ENCODE results near the gene SHLD1.

SHLD1 gene

GRCh38 chr20:5834436-5835005 lies 84.3 kb downstream of the SHLD1 start:
- Histone ChIP-seq H3K36me3 (ENCODE audit: control insufficient read depth, insufficient read depth, low read length) (no peaks in the 10 kb centered on the region), H3K9me3 (ENCODE audit: control insufficient read depth, insufficient read depth, low read length) (no peaks in the 10 kb centered on the region), H3K27me3 (ENCODE audit: control insufficient read depth, insufficient read depth, low read length) (no peaks in the 10 kb centered on the region), H3K27ac (ENCODE audit: low read length) (no peak overlapping the region), H3K4me3 (ENCODE audit: low read length) (no peak overlapping the region), H3K4me1 (ENCODE audit: control insufficient read depth, insufficient read depth, low read length) (0 out of 2 replicates have a peak, but pooled peaks cover 2% of the 10 kb centered on the region)
- DNase-seq (ENCODE audit: low read depth, low spot score) = no peak

- 0 out of 2 replicates have a peak, but pooled peaks cover 2% of the 10 kb centered on the region for H3K4me1 ChIP-seq (ENCODE audit: control insufficient read depth, insufficient read depth, low read length)
- H3K4me3 ChIP-seq (ENCODE audit: low read length) = no peak overlapping the region
- no CpG with 5 or more reads among the region's 2 CpGs for WGBS (ENCODE audit: insufficient coverage, insufficient read length)
- no peak overlapping the region for H3K27ac ChIP-seq (ENCODE audit: low read length)
- H3K27me3 ChIP-seq (ENCODE audit: control insufficient read depth, insufficient read depth, low read length) = no peaks in the 10 kb centered on the region
- no peaks in the 10 kb centered on the region for H3K36me3 ChIP-seq (ENCODE audit: control insufficient read depth, insufficient read depth, low read length)
- no peak for DNase-seq (ENCODE audit: low read depth, low spot score)
- H3K9me3 ChIP-seq (ENCODE audit: control insufficient read depth, insufficient read depth, low read length) = no peaks in the 10 kb centered on the region
These were observed 85.2 kb downstream of the SHLD1 start for GRCh38 chr20:5835321-5835821.

GRCh38 chr20:5835871-5836270 lies 85.7 kb downstream of the SHLD1 start:
- no peak for DNase-seq (ENCODE audit: low read depth, low spot score)
- Histone ChIP-seq H3K27ac (ENCODE audit: low read length) (no peak overlapping the region), H3K27me3 (ENCODE audit: control insufficient read depth, insufficient read depth, low read length) (no peaks in the 10 kb centered on the region), H3K4me3 (ENCODE audit: low read length) (no peak overlapping the region), H3K9me3 (ENCODE audit: control insufficient read depth, insufficient read depth, low read length) (no peaks in the 10 kb centered on the region), H3K36me3 (ENCODE audit: control insufficient read depth, insufficient read depth, low read length) (no peaks in the 10 kb centered on the region), H3K4me1 (ENCODE audit: control insufficient read depth, insufficient read depth, low read length) (0 out of 2 replicates have a peak, but pooled peaks cover 2% of the 10 kb centered on the region)
- WGBS (ENCODE audit: insufficient coverage, insufficient read length) = no CpG with 5 or more reads among the region's 4 CpGs

- 0 out of 2 replicates have a peak, but pooled peaks cover 2% of the 10 kb centered on the region for H3K4me1 ChIP-seq (ENCODE audit: control insufficient read depth, insufficient read depth, low read length)
- H3K9me3 ChIP-seq (ENCODE audit: control insufficient read depth, insufficient read depth, low read length) = no peaks in the 10 kb centered on the region
- no peak overlapping the region for H3K27ac ChIP-seq (ENCODE audit: low read length)
- DNase-seq (ENCODE audit: low read depth, low spot score) = no peak
- no peak overlapping the region for H3K4me3 ChIP-seq (ENCODE audit: low read length)
- WGBS (ENCODE audit: insufficient coverage, insufficient read length) = no CpG with 5 or more reads among the region's 4 CpGs
- no peaks in the 10 kb centered on the region for H3K27me3 ChIP-seq (ENCODE audit: control insufficient read depth, insufficient read depth, low read length)
- H3K36me3 ChIP-seq (ENCODE audit: control insufficient read depth, insufficient read depth, low read length) = no peaks in the 10 kb centered on the region
These were observed 86.4 kb downstream of the SHLD1 start for GRCh38 chr20:5836569-5836968.

- WGBS (ENCODE audit: insufficient coverage, insufficient read length) = no CpG with 5 or more reads among the region's 5 CpGs
- H3K4me1 ChIP-seq (ENCODE audit: control insufficient read depth, insufficient read depth, low read length) = 0 out of 2 replicates have a peak, but pooled peaks cover 2% of the 10 kb centered on the region
- no peak for DNase-seq (ENCODE audit: low read depth, low spot score)
- H3K9me3 ChIP-seq (ENCODE audit: control insufficient read depth, insufficient read depth, low read length) = no peaks in the 10 kb centered on the region
- no peaks in the 10 kb centered on the region for H3K27me3 ChIP-seq (ENCODE audit: control insufficient read depth, insufficient read depth, low read length)
- no peaks in the 10 kb centered on the region for H3K36me3 ChIP-seq (ENCODE audit: control insufficient read depth, insufficient read depth, low read length)
- no peak overlapping the region for H3K27ac ChIP-seq (ENCODE audit: low read length)
- no peak overlapping the region for H3K4me3 ChIP-seq (ENCODE audit: low read length)
These were observed 90.3 kb downstream of the SHLD1 start for GRCh38 chr20:5840411-5841002.

- no peak for DNase-seq (ENCODE audit: low read depth, low spot score)
- Histone ChIP-seq H3K36me3 (ENCODE audit: control insufficient read depth, insufficient read depth, low read length) (no peaks in the 10 kb centered on the region), H3K4me3 (ENCODE audit: low read length) (no peak overlapping the region), H3K27me3 (ENCODE audit: control insufficient read depth, insufficient read depth, low read length) (no peaks in the 10 kb centered on the region), H3K4me1 (ENCODE audit: control insufficient read depth, insufficient read depth, low read length) (no peaks in the 10 kb centered on the region), H3K9me3 (ENCODE audit: control insufficient read depth, insufficient read depth, low read length) (no peaks in the 10 kb centered on the region), H3K27ac (ENCODE audit: low read length) (no peak overlapping the region)
- no CpG with 5 or more reads among the region's 1 CpG for whole genome bisulfite sequencing (ENCODE audit: insufficient coverage, insufficient read length)
These were observed 91.3 kb downstream of the SHLD1 start for GRCh38 chr20:5841522-5841921.

GRCh38 chr20:5842465-5842864 lies 92.3 kb downstream of the SHLD1 start:
- Histone ChIP-seq H3K27me3 (ENCODE audit: control insufficient read depth, insufficient read depth, low read length) (no peaks in the 10 kb centered on the region), H3K4me1 (ENCODE audit: control insufficient read depth, insufficient read depth, low read length) (no peaks in the 10 kb centered on the region), H3K36me3 (ENCODE audit: control insufficient read depth, insufficient read depth, low read length) (no peaks in the 10 kb centered on the region), H3K4me3 (ENCODE audit: low read length) (no peak overlapping the region), H3K9me3 (ENCODE audit: control insufficient read depth, insufficient read depth, low read length) (no peaks in the 10 kb centered on the region), H3K27ac (ENCODE audit: low read length) (no peak overlapping the region)
- WGBS (ENCODE audit: insufficient coverage, insufficient read length) = no CpG with 5 or more reads among the region's 2 CpGs
- DNase-seq (ENCODE audit: low read depth, low spot score) = no peak

- H3K4me3 ChIP-seq (ENCODE audit: low read length) = no peak overlapping the region
These were observed 92.9 kb downstream of the SHLD1 start for GRCh38 chr20:5843054-5843592.

GRCh38 chr20:5844063-5844681 lies 94.0 kb downstream of the SHLD1 start:
- no CpG with 5 or more reads among the region's 2 CpGs for WGBS (ENCODE audit: insufficient coverage, insufficient read length)
- H3K4me1 ChIP-seq (ENCODE audit: control insufficient read depth, insufficient read depth, low read length) = no peaks in the 10 kb centered on the region
- H3K4me3 ChIP-seq (ENCODE audit: low read length) = no peak overlapping the region
- no peaks in the 10 kb centered on the region for H3K36me3 ChIP-seq (ENCODE audit: control insufficient read depth, insufficient read depth, low read length)
- no peaks in the 10 kb centered on the region for H3K27me3 ChIP-seq (ENCODE audit: control insufficient read depth, insufficient read depth, low read length)
- H3K9me3 ChIP-seq (ENCODE audit: control insufficient read depth, insufficient read depth, low read length) = no peaks in the 10 kb centered on the region
- no peak for DNase-seq (ENCODE audit: low read depth, low spot score)
- no peak overlapping the region for H3K27ac ChIP-seq (ENCODE audit: low read length)

More at GRCh38 chr20:5843054-5843592, 92.9 kb downstream of the SHLD1 start:
- Histone ChIP-seq H3K4me1 (ENCODE audit: control insufficient read depth, insufficient read depth, low read length) (no peaks in the 10 kb centered on the region), H3K36me3 (ENCODE audit: control insufficient read depth, insufficient read depth, low read length) (no peaks in the 10 kb centered on the region), H3K27ac (ENCODE audit: low read length) (no peak overlapping the region), H3K27me3 (ENCODE audit: control insufficient read depth, insufficient read depth, low read length) (no peaks in the 10 kb centered on the region), H3K9me3 (ENCODE audit: control insufficient read depth, insufficient read depth, low read length) (no peaks in the 10 kb centered on the region)
- DNase-seq (ENCODE audit: low read depth, low spot score) = no peak
- no CpG with 5 or more reads among the region's 5 CpGs for WGBS (ENCODE audit: insufficient coverage, insufficient read length)

- Histone ChIP-seq H3K4me3 (ENCODE audit: low read length) (no peak overlapping the region), H3K27me3 (ENCODE audit: control insufficient read depth, insufficient read depth, low read length) (no peaks in the 10 kb centered on the region), H3K4me1 (ENCODE audit: control insufficient read depth, insufficient read depth, low read length) (no peaks in the 10 kb centered on the region), H3K36me3 (ENCODE audit: control insufficient read depth, insufficient read depth, low read length) (no peaks in the 10 kb centered on the region), H3K9me3 (ENCODE audit: control insufficient read depth, insufficient read depth, low read length) (no peaks in the 10 kb centered on the region), H3K27ac (ENCODE audit: low read length) (no peak overlapping the region)
- WGBS (ENCODE audit: insufficient coverage, insufficient read length) = no CpG with 5 or more reads among the region's 12 CpGs
- no peak for DNase-seq (ENCODE audit: low read depth, low spot score)
These were observed 95.7 kb downstream of the SHLD1 start for GRCh38 chr20:5845681-5846615.

Data from iPS DF 6.9 (cell line).